Ovary (tissue), 3 donors: ENCODE measurements around the gene IVL.

Experiments used
- CTCF ChIP-seq, 3 donors: fragments of 450-650 bp in 2 of 3; fragments of 200-600 bp in 1 of 3; IDR thresholded peaks; one replicate each; pipeline versions ENCODE4 v1.5.1 to v1.8.0; 2016 to 2022; ENCODE audit warnings: antibody characterized with exemption in 3 of 3, mild to moderate bottlenecking in 1 of 3
- EP300 ChIP-seq: sonication (generic); formaldehyde crosslinking; IDR thresholded peaks from one replicate; pipeline ENCODE4 v1.6.1; 2017; ENCODE audit warnings: antibody characterized with exemption
- POLR2A ChIP-seq: fragments of 450-650 bp; IDR thresholded peaks from one replicate; pipeline ENCODE4 v1.6.1; 2017; ENCODE audit warnings: antibody characterized with exemption, mild to moderate bottlenecking, moderate library complexity
- donor health status: DM: no; HTN: no; CAD: no.

GRCh38 chr1:152959273-152959672, 50.9 kb downstream of the IVL start:
- TF ChIP-seq CTCF (IDR thresholded peaks at IDR 0.05) = no peak
- TF ChIP-seq POLR2A = no peak
- no peak for TF ChIP-seq EP300
